Keratinocyte (primary cell): ENCODE results near the gene TPCN2.

Experiments used
- CTCF ChIP-seq, 3 experiments: IDR thresholded peaks in 1 of 3; conservative IDR thresholded peaks in 1 of 3; optimal IDR thresholded peaks in 1 of 3; 2 replicates in 2 of 3; 3 replicates in 1 of 3; pipeline versions ENCODE3 to v1.5.1; 2011; ENCODE audit warnings: low read length in 3 of 3, mild to moderate bottlenecking in 3 of 3, moderate library complexity in 2 of 3, control low read depth in 1 of 3, inconsistent platforms in 1 of 3; ENCODE audit not compliant: insufficient read depth in 2 of 3; ENCODE audit errors: extremely low read depth in 1 of 3
- EZH2 ChIP-seq: IDR thresholded peaks from one replicate; pipeline ENCODE4 v1.6.1; 2012; ENCODE audit warnings: inconsistent platforms, mild to moderate bottlenecking, low read length, moderate library complexity

- TF ChIP-seq CTCF (optimal IDR thresholded peaks at IDR 0.05 in 1 of 3, IDR thresholded peaks at IDR 0.05 in 1 of 3, conservative IDR thresholded peaks at IDR 0.05 in 1 of 3; ENCODE audit: extremely low read depth in 1 of 3, insufficient read depth in 2 of 3, low read length in 3 of 3): no peak
- TF ChIP-seq EZH2: no peak
These were observed 39.8 kb upstream of the TPCN2 start for GRCh38 chr11:69008737-69009440.
